ENCODE data around the gene FEN1. TPM values are rescaled to one million over a fixed set of nuclear protein-coding genes. Genes with fewer than 3 reads are reported as not detected.

FEN1 gene
- polyA plus RNA-seq, 1 of the 3 experiments (the other 2 are of a cell fraction), result 35.9 TPM

DNA sequence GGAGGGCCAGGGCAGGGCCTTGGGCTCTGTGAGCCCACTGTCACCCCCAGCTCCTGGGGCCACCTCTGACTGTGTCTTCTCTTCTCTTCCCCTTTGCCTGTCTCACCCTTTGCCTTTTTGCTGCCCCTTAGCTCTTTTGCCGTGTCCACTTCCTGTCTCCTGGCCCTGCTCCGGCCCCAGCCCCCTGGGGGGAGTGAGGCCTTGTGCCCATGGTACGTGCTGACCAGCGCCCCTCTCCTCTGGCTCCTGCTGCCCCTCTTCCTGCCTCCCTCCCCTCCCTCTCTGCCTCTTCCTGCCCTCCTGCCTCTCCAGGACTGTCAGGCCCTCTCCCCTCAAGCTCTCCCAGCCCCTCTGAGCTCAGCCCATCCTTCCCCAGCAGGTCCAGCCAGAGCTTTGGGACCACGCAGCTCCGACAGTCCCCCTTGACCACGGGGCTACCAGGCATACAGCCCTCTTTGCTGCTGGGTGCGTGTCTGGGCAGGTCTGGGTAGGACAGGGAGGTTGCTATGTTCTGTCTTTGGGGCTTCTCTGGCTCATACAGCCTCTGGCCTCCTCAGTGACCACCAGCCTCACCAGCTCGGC lies 12.0 kb upstream of the FEN1 start (continued):
- TF ChIP-seq YY1 (IDR thresholded peaks at IDR 0.05; ENCODE audit: low read depth), result no peak
- TF ChIP-seq, protein P1, sequence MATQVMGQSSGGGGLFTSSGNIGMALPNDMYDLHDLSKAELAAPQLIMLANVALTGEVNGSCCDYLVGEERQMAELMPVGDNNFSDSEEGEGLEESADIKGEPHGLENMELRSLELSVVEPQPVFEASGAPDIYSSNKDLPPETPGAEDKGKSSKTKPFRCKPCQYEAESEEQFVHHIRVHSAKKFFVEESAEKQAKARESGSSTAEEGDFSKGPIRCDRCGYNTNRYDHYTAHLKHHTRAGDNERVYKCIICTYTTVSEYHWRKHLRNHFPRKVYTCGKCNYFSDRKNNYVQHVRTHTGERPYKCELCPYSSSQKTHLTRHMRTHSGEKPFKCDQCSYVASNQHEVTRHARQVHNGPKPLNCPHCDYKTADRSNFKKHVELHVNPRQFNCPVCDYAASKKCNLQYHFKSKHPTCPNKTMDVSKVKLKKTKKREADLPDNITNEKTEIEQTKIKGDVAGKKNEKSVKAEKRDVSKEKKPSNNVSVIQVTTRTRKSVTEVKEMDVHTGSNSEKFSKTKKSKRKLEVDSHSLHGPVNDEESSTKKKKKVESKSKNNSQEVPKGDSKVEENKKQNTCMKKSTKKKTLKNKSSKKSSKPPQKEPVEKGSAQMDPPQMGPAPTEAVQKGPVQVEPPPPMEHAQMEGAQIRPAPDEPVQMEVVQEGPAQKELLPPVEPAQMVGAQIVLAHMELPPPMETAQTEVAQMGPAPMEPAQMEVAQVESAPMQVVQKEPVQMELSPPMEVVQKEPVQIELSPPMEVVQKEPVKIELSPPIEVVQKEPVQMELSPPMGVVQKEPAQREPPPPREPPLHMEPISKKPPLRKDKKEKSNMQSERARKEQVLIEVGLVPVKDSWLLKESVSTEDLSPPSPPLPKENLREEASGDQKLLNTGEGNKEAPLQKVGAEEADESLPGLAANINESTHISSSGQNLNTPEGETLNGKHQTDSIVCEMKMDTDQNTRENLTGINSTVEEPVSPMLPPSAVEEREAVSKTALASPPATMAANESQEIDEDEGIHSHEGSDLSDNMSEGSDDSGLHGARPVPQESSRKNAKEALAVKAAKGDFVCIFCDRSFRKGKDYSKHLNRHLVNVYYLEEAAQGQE (IDR thresholded peaks at IDR 0.05; ENCODE audit: low read depth, low read length), result no peak

GRCh38 chr11:61781585-61781984 lies 11.1 kb upstream of the FEN1 start:
- Histone ChIP-seq H3K9me2 (no peaks in the 10 kb centered on the region), H3K4me1 (ENCODE audit: control insufficient read depth in 1 of 2, insufficient read depth in 2 of 2, low read depth in 1 of 2, low read length in 1 of 2) (peaks cover 0 to 31% of the 10 kb centered on the region in 2 experiments; a peak in 1 of 4 replicates), H3K36me3 (replicated peaks in 1 of 2; ENCODE audit: control insufficient read depth in 1 of 2, insufficient read depth in 2 of 2, low read length in 1 of 2) (peaks cover 0 to 25% of the 10 kb centered on the region in 2 experiments), H2AFZ (ENCODE audit: low read depth) (no peak overlapping the region), H3K27ac (ENCODE audit: low read depth in 2 of 2, low read length in 1 of 2) (peak overlapping the region in 1 of 2 experiments; percentile 28; a peak in 1 of 4 replicates), H3K9ac (no peak overlapping the region), H3K79me2 (ENCODE audit: insufficient read depth) (no peaks in the 10 kb centered on the region), H3K9me3 (no peaks in the 10 kb centered on the region), H4K20me1 (ENCODE audit: insufficient read depth) (no peaks in the 10 kb centered on the region), H3K4me3 (ENCODE audit: low read depth in 2 of 2, low read length in 1 of 2) (no peak overlapping the region), H3K4me2 (no peak overlapping the region), H3K27me3 (ENCODE audit: insufficient read depth) (no peaks in the 10 kb centered on the region), H3F3A (replicated peaks; ENCODE audit: insufficient read depth) (no peaks in the 10 kb centered on the region)
- WGBS (ENCODE audit: low lambda C conversion rate), result 91% methylated on average over 4 of the region's 5 CpGs
- ChIA-PET CTCF (interaction anchor here (1.3 to 10.8 kb wide), 5 partner anchors 15 to 327 kb away, joined by 4 to 78 read pairs (median 8); no protein-coding TSS in a partner anchor), POLR2A (interaction anchor here (1.1 to 1.7 kb wide), 2 partner anchors 10 to 167 kb away, joined by 3 to 7 read pairs; no protein-coding TSS in a partner anchor)
- DNase-seq, result no peak
- TF ChIP-seq NFIC (IDR thresholded peaks at IDR 0.05; ENCODE audit: borderline replicate concordance) (no peak), NRF1 (IDR thresholded peaks at IDR 0.05; ENCODE audit: low read depth, low read length) (no peak), TAF1 (IDR thresholded peaks at IDR 0.05; ENCODE audit: borderline replicate concordance, low read depth, low read length) (no peak), TEAD4 (IDR thresholded peaks at IDR 0.05; ENCODE audit: borderline replicate concordance, insufficient read depth) (no peak), MXI1 (IDR thresholded peaks at IDR 0.05; ENCODE audit: low read depth, low read length) (no peak), JUND (IDR thresholded peaks at IDR 0.05) (no peak), MAX (IDR thresholded peaks at IDR 0.05; ENCODE audit: low read depth) (no peak), FOSL2 (IDR thresholded peaks at IDR 0.05; ENCODE audit: borderline replicate concordance, low read depth) (no peak), RAD21 (IDR thresholded peaks at IDR 0.05; ENCODE audit: low read length) (no peak), GATA2 (CRISPR knock-in tag; IDR thresholded peaks at IDR 0.05) (no peak)
- TF ChIP-seq, protein P2, sequence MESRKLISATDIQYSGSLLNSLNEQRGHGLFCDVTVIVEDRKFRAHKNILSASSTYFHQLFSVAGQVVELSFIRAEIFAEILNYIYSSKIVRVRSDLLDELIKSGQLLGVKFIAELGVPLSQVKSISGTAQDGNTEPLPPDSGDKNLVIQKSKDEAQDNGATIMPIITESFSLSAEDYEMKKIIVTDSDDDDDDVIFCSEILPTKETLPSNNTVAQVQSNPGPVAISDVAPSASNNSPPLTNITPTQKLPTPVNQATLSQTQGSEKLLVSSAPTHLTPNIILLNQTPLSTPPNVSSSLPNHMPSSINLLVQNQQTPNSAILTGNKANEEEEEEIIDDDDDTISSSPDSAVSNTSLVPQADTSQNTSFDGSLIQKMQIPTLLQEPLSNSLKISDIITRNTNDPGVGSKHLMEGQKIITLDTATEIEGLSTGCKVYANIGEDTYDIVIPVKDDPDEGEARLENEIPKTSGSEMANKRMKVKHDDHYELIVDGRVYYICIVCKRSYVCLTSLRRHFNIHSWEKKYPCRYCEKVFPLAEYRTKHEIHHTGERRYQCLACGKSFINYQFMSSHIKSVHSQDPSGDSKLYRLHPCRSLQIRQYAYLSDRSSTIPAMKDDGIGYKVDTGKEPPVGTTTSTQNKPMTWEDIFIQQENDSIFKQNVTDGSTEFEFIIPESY (IDR thresholded peaks at IDR 0.05; ENCODE audit: borderline replicate concordance, low read depth), result no peak
- TF ChIP-seq, protein P1 (IDR thresholded peaks at IDR 0.05; ENCODE audit: low read depth, low read length), result no peak
- TF ChIP-seq, protein P3, sequence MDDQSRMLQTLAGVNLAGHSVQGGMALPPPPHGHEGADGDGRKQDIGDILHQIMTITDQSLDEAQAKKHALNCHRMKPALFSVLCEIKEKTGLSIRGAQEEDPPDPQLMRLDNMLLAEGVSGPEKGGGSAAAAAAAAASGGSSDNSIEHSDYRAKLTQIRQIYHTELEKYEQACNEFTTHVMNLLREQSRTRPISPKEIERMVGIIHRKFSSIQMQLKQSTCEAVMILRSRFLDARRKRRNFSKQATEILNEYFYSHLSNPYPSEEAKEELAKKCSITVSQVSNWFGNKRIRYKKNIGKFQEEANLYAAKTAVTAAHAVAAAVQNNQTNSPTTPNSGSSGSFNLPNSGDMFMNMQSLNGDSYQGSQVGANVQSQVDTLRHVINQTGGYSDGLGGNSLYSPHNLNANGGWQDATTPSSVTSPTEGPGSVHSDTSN (IDR thresholded peaks at IDR 0.05), result no peak
